ENCODE results near the gene ARMC2.
"Not testable (repeated sequence)": the region's sequence is repeated elsewhere in the genome, so short reads cannot be mapped to it uniquely, and the experiment has no call there.

- TF ChIP-seq CTCF (IDR thresholded peaks at IDR 0.05 in 8 of 11, conservative IDR thresholded peaks at IDR 0.05 in 3 of 11); POLR2AphosphoS5 (IDR thresholded peaks at IDR 0.05): not testable (repeated sequence)
Measured at GRCh38 chr6:108817276-108817675, 30.9 kb upstream of the ARMC2 start.
